Measurements from ENCODE around the gene SUN1. TPM values are rescaled to one million over a fixed set of nuclear protein-coding genes. Genes with fewer than 3 reads are reported as not detected.

Gene SUN1
- total RNA-seq, 1 experiment from 2014 or later: 181 TPM

GRCh38 chr7:835485-836401 is 3.5 kb downstream of the SUN1 start:
- ATAC-seq: no peak
- no peak overlapping the region for H3K4me3 ChIP-seq (replicated peaks in 1 of 2; ENCODE audit: low read depth in 1 of 2, low read length in 2 of 2)
- BruUV-seq (replicated peaks): no TSS peak
- H3K4me2 ChIP-seq (ENCODE audit: low read length): peak overlapping the region; percentile 32
- ChIA-PET POLR2A (no interaction called here), CTCF (interaction anchor here (0.8 to 1.6 kb wide), 6 partner anchors 8 to 49 kb away, joined by 3 to 9 read pairs (median 4); no protein-coding TSS in a partner anchor), RAD21 (ENCODE audit: low non-redundant PET in 1 of 2, low total read pairs in 2 of 2, uncharacterized antibody in 2 of 2, unreplicated experiment in 2 of 2) (no interaction called here)
- H3K27me3 ChIP-seq (ENCODE audit: insufficient read depth, low read length): no peaks in the 10 kb centered on the region
- no peak overlapping the region; the same call in 1 of the 2 replicates for H3K27ac ChIP-seq (ENCODE audit: low read depth, low read length)
- peaks cover 3 to 19% of the 10 kb centered on the region in 2 experiments; a peak in 2 of 4 replicates for H3K36me3 ChIP-seq (ENCODE audit: control insufficient read depth in 1 of 2, insufficient read depth in 2 of 2, low read length in 2 of 2)
- peaks cover 85% of the 10 kb centered on the region for H3K79me2 ChIP-seq (ENCODE audit: insufficient read depth, low read length)
- H3K9me3 ChIP-seq (ENCODE audit: control insufficient read depth in 1 of 2, insufficient read depth in 1 of 2, low read depth in 1 of 2, low read length in 2 of 2): no peaks in the 10 kb centered on the region
- H4K20me1 ChIP-seq (ENCODE audit: insufficient read depth): no peaks in the 10 kb centered on the region
- intact Hi-C loops (cut with micrococcal nuclease): loop anchor here (2.0 kb wide), 1 partner anchor 49 kb away; no protein-coding TSS in a partner anchor
- no peak for DNase-seq (ENCODE audit: low read depth, low spot score)
- H3K9ac ChIP-seq (ENCODE audit: low read length): peak overlapping the region; percentile 29; the same call in 1 of the 2 replicates
- H3K9me2 ChIP-seq (ENCODE audit: insufficient read depth): no peaks in the 10 kb centered on the region
- H2AFZ ChIP-seq (ENCODE audit: low read depth, low read length, poor library complexity, severe bottlenecking): no peak overlapping the region
- H3K4me1 ChIP-seq (ENCODE audit: control insufficient read depth in 1 of 2, insufficient read depth in 2 of 2, low read length in 2 of 2): peaks cover 24 to 57% of the 10 kb centered on the region in 2 experiments
- no peak for TF ChIP-seq REST (IDR thresholded peaks at IDR 0.05; ENCODE audit: low read depth)

- intact Hi-C loops (cut with micrococcal nuclease): loop anchor here (2.0 kb wide), 1 partner anchor 50 kb away; no protein-coding TSS in a partner anchor
- H3K27me3 ChIP-seq (ENCODE audit: insufficient read depth, low read length): no peaks in the 10 kb centered on the region
- H3K27ac ChIP-seq (ENCODE audit: low read depth, low read length): no peak overlapping the region; the same call in 1 of the 2 replicates
- H3K9me2 ChIP-seq (ENCODE audit: insufficient read depth): no peaks in the 10 kb centered on the region
- ATAC-seq (peak; percentile 43), DNase-seq (ENCODE audit: low read depth, low spot score) (peak; percentile 27)
- BruUV-seq (replicated peaks): no TSS peak
- CTCF ChIA-PET: interaction anchor here (0.8 to 1.6 kb wide), 6 partner anchors 9 to 50 kb away, joined by 3 to 9 read pairs (median 4); no protein-coding TSS in a partner anchor
- H3K79me2 ChIP-seq (ENCODE audit: insufficient read depth, low read length): peaks cover 81% of the 10 kb centered on the region
- H3K9ac ChIP-seq (ENCODE audit: low read length): peak overlapping the region; percentile 29; the same call in 1 of the 2 replicates
- POLR2A ChIA-PET: no interaction called here
- TF ChIP-seq SP1 (IDR thresholded peaks at IDR 0.05; ENCODE audit: low read depth) (no peak), REST (IDR thresholded peaks at IDR 0.05; ENCODE audit: low read depth) (no peak)
- TF ChIP-seq, protein P1, sequence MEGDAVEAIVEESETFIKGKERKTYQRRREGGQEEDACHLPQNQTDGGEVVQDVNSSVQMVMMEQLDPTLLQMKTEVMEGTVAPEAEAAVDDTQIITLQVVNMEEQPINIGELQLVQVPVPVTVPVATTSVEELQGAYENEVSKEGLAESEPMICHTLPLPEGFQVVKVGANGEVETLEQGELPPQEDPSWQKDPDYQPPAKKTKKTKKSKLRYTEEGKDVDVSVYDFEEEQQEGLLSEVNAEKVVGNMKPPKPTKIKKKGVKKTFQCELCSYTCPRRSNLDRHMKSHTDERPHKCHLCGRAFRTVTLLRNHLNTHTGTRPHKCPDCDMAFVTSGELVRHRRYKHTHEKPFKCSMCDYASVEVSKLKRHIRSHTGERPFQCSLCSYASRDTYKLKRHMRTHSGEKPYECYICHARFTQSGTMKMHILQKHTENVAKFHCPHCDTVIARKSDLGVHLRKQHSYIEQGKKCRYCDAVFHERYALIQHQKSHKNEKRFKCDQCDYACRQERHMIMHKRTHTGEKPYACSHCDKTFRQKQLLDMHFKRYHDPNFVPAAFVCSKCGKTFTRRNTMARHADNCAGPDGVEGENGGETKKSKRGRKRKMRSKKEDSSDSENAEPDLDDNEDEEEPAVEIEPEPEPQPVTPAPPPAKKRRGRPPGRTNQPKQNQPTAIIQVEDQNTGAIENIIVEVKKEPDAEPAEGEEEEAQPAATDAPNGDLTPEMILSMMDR (IDR thresholded peaks at IDR 0.05 in 2 of 3, conservative IDR thresholded peaks at IDR 0.05 in 1 of 3; ENCODE audit: borderline replicate concordance in 1 of 3, insufficient read depth in 1 of 3, low read depth in 2 of 3, low read length in 2 of 3): peak in 2 of 3 experiments; percentile 54 to 72; a peak in 4 of 6 replicates
- peaks cover 21 to 51% of the 10 kb centered on the region in 2 experiments for H3K4me1 ChIP-seq (ENCODE audit: control insufficient read depth in 1 of 2, insufficient read depth in 2 of 2, low read length in 2 of 2)
- RAD21 ChIA-PET (ENCODE audit: low non-redundant PET in 1 of 2, low total read pairs in 2 of 2, uncharacterized antibody in 2 of 2, unreplicated experiment in 2 of 2): no interaction called here
- peak overlapping the region; percentile 32 for H3K4me2 ChIP-seq (ENCODE audit: low read length)
- no peaks in the 10 kb centered on the region for H3K9me3 ChIP-seq (ENCODE audit: control insufficient read depth in 1 of 2, insufficient read depth in 1 of 2, low read depth in 1 of 2, low read length in 2 of 2)
- H3K36me3 ChIP-seq (ENCODE audit: control insufficient read depth in 1 of 2, insufficient read depth in 2 of 2, low read length in 2 of 2): peaks cover 4 to 19% of the 10 kb centered on the region in 2 experiments; a peak in 2 of 4 replicates
- no peak overlapping the region for H3K4me3 ChIP-seq (replicated peaks in 1 of 2; ENCODE audit: low read depth in 1 of 2, low read length in 2 of 2)
- no peak overlapping the region for H2AFZ ChIP-seq (ENCODE audit: low read depth, low read length, poor library complexity, severe bottlenecking)
- H4K20me1 ChIP-seq (ENCODE audit: insufficient read depth): no peaks in the 10 kb centered on the region
Observed at GRCh38 chr7:836429-836828, 4.2 kb downstream of the SUN1 start.
